Gastroesophageal sphincter (tissue), 4 donors: Measurements from ENCODE around the gene NET1. TPM values are rescaled to one million over a fixed set of nuclear protein-coding genes. Genes with fewer than 3 reads are reported as not detected.

Experiments
- ATAC-seq: fragments of 150-250 bp; one replicate; pipeline ENCODE4 v1.9.1; 2016; ENCODE audit warnings: mild to moderate bottlenecking, moderate library complexity
- H3K27ac ChIP-seq, 4 donors: fragments of 200-600 bp; sonication (generic) in 3 of 4; 1 replicate in 3 of 4; 2 replicates in 1 of 4; pipeline ENCODE4 v1.5.1; 2016 to 2019
- H3K27me3 ChIP-seq: fragments of 200-600 bp; sonication (generic); one replicate; pipeline ENCODE4 v1.5.1; 2019
- H3K36me3 ChIP-seq, 2 donors: fragments of 200-600 bp; sonication (generic); one replicate each; pipeline ENCODE4 v1.5.1; 2019; ENCODE audit warnings: control low read depth in 1 of 2
- H3K4me1 ChIP-seq, 3 donors: fragments of 200-600 bp; sonication (generic); 1 replicate in 2 of 3; 2 replicates in 1 of 3; pipeline ENCODE4 v1.5.1; 2016 to 2019; ENCODE audit warnings: control low read depth in 2 of 3
- H3K4me3 ChIP-seq, 2 donors: fragments of 200-600 bp; sonication (generic); one replicate each; pipeline ENCODE4 v1.5.1; 2019; ENCODE audit warnings: mild to moderate bottlenecking in 1 of 2, moderate library complexity in 1 of 2
- H3K9me3 ChIP-seq, 3 donors: fragments of 200-600 bp; sonication (generic); one replicate each; pipeline ENCODE4 v1.5.1; 2017 to 2019; ENCODE audit warnings: control low read depth in 2 of 3
- CTCF ChIP-seq, 4 experiments: fragments of 200-600 bp in 2 of 4; fragments of 450-650 bp in 2 of 4; sonication (generic) in 1 of 4; IDR thresholded peaks; one replicate each; pipeline ENCODE4 v1.5.1; 2017 to 2019; ENCODE audit warnings: antibody characterized with exemption in 4 of 4, mild to moderate bottlenecking in 2 of 4, moderate library complexity in 2 of 4
- EP300 ChIP-seq: sonication (generic); formaldehyde crosslinking; IDR thresholded peaks from one replicate; pipeline ENCODE4 v1.6.1; 2017; ENCODE audit warnings: antibody characterized with exemption, mild to moderate bottlenecking
- POLR2A ChIP-seq, 2 donors: fragments of 450-650 bp; IDR thresholded peaks; one replicate each; pipeline ENCODE4 v1.6.1; 2017; ENCODE audit warnings: antibody characterized with exemption in 2 of 2, mild to moderate bottlenecking in 2 of 2, moderate library complexity in 1 of 2
- POLR2AphosphoS5 ChIP-seq: sonication (generic); formaldehyde crosslinking; IDR thresholded peaks from one replicate; pipeline ENCODE4 v1.6.1; 2017; ENCODE audit warnings: antibody characterized with exemption
- WGBS, 2 donors: methylation state at CpG; one replicate each; pipeline ENCODE4 v1.1.5; 2018; ENCODE audit warnings: low coverage in 1 of 2; 5-methylcytosine and 5-hydroxymethylcytosine counted together
- total RNA-seq, 4 donors: library from RNA; depleted of rRNA; stranded (reverse); fragments of >200 nt; gene quantifications; one replicate each; pipeline ENCODE4 v1.1.0, GENCODE V29; 2016

Gene NET1
- total RNA-seq, 4 donors from 2014 or later, result 288 to 401 (median 343) TPM

DNA sequence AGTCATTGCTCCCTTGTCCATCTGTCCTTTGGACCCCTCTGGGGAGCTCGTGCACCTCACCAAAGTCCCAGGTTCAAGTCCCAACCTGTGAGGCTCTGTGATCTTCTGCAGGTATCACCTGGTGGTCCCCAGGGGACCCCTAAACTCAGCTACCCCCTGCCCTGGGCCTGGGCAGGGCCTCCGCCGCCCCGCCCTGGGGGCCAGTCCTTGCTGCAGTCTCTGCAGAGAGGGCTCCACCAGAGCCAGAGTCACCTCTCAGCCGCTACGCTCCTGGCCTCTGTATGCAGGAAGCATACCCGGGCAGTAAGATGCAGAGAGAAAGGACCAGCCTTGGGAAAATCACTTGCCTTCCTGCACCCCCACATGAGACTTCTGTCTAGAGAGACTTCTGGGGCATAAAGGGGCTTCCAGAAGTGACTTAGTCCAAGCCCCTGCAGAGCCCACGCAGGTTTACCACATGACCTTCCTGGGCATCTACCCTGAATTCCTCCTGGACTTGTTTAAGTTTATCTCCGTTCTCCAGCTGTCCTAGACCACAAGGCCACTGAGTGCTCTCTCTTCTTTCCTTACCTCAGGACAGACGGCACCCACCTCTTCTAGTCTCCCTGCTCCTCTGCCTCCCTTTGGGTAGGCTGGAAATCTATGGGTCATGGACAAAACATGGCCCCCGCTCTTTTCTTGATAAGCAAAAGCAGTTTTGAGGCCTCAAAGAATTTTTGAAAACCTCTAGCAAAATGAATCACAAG lies 65.8 kb downstream of the NET1 start:
- WGBS, 2 donors, result 94% methylated on average over 6 of the region's 11 CpGs; no CpG with 5 or more reads in 1 of the 2 donors
- no peak for ATAC-seq
- Histone ChIP-seq H3K9me3 (no peaks in the 10 kb centered on the region), H3K27ac (no peak overlapping the region), H3K4me3 (no peak overlapping the region), H3K27me3 (no peaks in the 10 kb centered on the region), H3K4me1 (no peaks in the 10 kb centered on the region), H3K36me3 (no peaks in the 10 kb centered on the region)
- TF ChIP-seq EP300 (no peak), POLR2AphosphoS5 (no peak), CTCF (IDR thresholded peaks at IDR 0.05) (no peak), POLR2A (IDR thresholded peaks at IDR 0.05) (no peak)

- no peaks in the 10 kb centered on the region for H3K36me3 ChIP-seq
- no peaks in the 10 kb centered on the region for H3K4me1 ChIP-seq
- no peak for ATAC-seq
- no peaks in the 10 kb centered on the region for H3K27me3 ChIP-seq
- H3K27ac ChIP-seq, result no peak overlapping the region
- WGBS, 2 donors, result 86 to 95% methylated on average over 7 to 11 of the region's 18 CpGs
- no peaks in the 10 kb centered on the region for H3K9me3 ChIP-seq
- H3K4me3 ChIP-seq, result no peak overlapping the region
- TF ChIP-seq EP300 (no peak), POLR2AphosphoS5 (no peak), POLR2A (IDR thresholded peaks at IDR 0.05) (no peak), CTCF (IDR thresholded peaks at IDR 0.05) (no peak)
Observed at GRCh38 chr10:5478694-5479305, 66.4 kb downstream of the NET1 start.

DNA sequence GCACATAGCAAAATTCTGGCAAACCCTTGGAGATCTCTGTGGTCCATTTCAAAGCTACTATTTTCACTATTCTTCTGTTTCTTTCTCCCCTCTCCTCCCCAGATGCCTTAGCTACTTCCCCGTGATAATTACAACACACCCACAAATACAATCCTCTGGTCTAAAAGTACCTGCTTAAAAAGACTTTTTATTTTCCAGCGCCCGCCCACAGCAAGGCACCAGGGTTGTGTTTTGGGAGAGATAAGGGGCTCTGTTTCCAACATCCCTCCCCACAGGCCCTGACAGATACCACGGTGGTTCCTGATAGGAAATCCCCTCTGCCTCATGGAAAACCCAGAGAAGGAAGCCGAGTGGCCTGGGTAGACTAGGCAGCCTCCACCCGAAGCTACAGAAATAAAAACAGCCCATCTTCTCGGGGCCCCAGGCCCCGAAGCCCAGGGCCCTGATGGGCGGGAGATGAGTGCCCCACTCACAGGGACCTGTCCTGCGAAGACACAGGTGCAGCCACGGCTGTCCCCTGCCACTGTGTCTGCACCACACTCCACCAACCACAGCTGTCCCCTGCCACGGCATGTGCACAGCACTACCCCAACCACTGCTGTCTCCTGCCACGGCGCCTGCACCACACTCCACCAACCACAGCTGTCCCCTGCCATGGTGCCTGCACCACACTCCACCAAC lies 67.3 kb downstream of the NET1 start:
- 67% methylated on average over 1 of the region's 14 CpGs; no CpG with 5 or more reads in 1 of the 2 donors for WGBS, 2 donors
- Histone ChIP-seq H3K27ac (no peak overlapping the region), H3K36me3 (no peaks in the 10 kb centered on the region), H3K4me1 (no peaks in the 10 kb centered on the region), H3K9me3 (no peaks in the 10 kb centered on the region), H3K27me3 (no peaks in the 10 kb centered on the region), H3K4me3 (no peak overlapping the region)
- no peak for TF ChIP-seq POLR2A (IDR thresholded peaks at IDR 0.05)
- TF ChIP-seq POLR2AphosphoS5, result no peak
- TF ChIP-seq EP300, result no peak
- no peak for TF ChIP-seq CTCF (IDR thresholded peaks at IDR 0.05)
- no peak for ATAC-seq

DNA sequence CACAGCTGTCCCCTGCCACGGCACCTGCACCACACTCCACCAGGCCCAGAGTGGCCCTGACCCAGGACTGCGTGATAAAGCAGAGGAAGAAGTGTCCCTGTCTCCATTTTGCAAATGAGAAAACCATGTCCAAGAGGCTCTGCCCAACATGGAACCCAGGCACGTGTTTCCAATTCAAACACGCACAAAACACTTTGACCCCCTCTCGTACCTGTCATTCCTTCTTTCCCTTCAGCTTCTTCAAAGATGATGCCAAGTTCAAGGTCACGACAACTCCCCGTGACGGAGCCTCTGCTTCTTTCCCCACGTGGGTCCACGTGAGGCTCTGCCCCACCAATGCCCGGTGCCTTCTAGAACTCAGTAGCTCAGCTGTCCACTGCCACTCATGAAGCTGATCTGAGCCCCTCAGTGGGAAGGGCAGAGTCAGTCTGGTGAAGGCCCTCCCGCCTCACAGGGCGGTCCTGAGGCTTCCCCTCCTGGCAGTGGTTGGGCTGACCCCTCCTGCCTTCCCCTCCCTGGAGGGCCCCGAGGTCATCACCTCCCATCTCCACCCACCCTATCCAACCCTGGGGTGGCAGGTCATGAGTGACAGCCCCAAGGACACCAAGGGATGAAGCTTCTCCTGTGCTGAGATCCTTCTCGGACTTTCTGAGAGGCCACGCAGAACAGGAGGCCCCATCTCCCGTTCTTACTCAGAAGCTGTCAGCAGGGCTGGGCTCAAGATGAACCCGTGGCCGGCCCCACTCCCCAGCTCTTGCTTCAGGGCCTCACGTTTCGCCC lies 68.0 kb downstream of the NET1 start:
- H3K27ac ChIP-seq, result no peak overlapping the region
- WGBS, 2 donors, result 88% methylated on average over 9 of the region's 21 CpGs; no CpG with 5 or more reads in 1 of the 2 donors
- no peaks in the 10 kb centered on the region for H3K27me3 ChIP-seq
- no peaks in the 10 kb centered on the region for H3K36me3 ChIP-seq
- no peaks in the 10 kb centered on the region for H3K4me1 ChIP-seq
- no peak overlapping the region for H3K4me3 ChIP-seq
- ATAC-seq, result no peak
- H3K9me3 ChIP-seq, result no peaks in the 10 kb centered on the region
- TF ChIP-seq POLR2A (IDR thresholded peaks at IDR 0.05) (no peak), POLR2AphosphoS5 (no peak), CTCF (IDR thresholded peaks at IDR 0.05) (no peak), EP300 (no peak)
